Mesodermal cell (in vitro differentiated cells): ENCODE data around the gene HSFX1.

Experiments
- H3K27ac ChIP-seq: 2 replicates; pipeline ENCODE4 v1.7.0; 2013; ENCODE audit warnings: mild to moderate bottlenecking, low read depth, low read length, moderate library complexity; ENCODE audit not compliant: severe bottlenecking
- H3K36me3 ChIP-seq: 2 replicates; pipeline ENCODE4 v1.7.1; 2013; ENCODE audit warnings: mild to moderate bottlenecking, low read length, moderate library complexity; ENCODE audit not compliant: control insufficient read depth, insufficient read depth
- H3K4me1 ChIP-seq: one replicate; pipeline ENCODE4 v1.7.1; 2013; ENCODE audit warnings: mild to moderate bottlenecking, low read length; ENCODE audit not compliant: insufficient read depth, control insufficient read depth, poor library complexity, severe bottlenecking
- H3K4me3 ChIP-seq: 2 replicates; pipeline ENCODE4 v1.7.0; 2013; ENCODE audit warnings: low read length, control low read depth, mild to moderate bottlenecking; ENCODE audit not compliant: insufficient read depth, poor library complexity, severe bottlenecking; ENCODE audit errors: extremely low read depth
- H3K9me3 ChIP-seq: 2 replicates; pipeline ENCODE4 v1.7.1; 2013; ENCODE audit warnings: mild to moderate bottlenecking, low read length, moderate library complexity; ENCODE audit not compliant: control insufficient read depth
- WGBS, 2 experiments: methylation state at CpG; one replicate each; pipeline ENCODE4 v1.1.5; 2013; ENCODE audit warnings: missing lambda C conversion rate in 2 of 2; ENCODE audit not compliant: insufficient coverage in 2 of 2; 5-methylcytosine and 5-hydroxymethylcytosine counted together

The HSFX1 gene

DNA sequence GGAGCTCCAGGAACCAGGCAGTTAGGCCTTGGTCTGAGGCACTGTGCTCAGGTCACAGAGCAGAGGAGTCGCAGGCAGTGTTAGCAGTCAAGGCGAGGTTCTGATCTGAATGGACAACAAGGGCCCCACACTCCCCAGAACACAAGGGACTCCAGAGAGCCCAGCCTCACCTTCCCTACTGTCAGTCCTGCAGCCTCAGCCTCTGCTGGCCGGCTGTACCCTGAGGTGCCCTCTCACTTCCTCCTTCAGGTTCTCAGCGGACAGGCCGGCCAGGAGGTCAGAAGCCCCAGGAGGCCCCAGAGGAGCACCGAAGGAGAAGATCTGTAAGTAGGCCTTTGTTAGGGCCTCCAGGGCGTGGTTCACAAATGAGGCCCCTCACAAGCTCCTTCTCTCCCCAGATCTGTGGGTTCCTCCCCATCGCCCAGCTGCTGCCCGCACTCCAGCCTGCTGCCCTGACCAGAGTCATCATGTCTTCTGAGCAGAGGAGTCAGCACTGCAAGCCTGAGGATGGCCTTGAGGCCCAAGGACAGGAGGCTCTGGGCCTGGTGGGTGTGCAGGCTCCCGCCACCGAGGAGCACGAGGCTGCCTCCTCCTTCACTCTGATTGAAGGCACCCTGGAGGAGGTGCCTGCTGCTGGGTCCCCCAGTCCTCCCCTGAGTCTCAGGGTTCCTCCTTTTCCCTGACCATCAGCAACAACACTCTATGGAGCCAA lies 34.0 kb downstream of the HSFX1 start:
- WGBS, 2 experiments = 92 to 95% methylated on average over 3 to 5 of the region's 12 CpGs
- no peaks in the 10 kb centered on the region for H3K4me1 ChIP-seq
- H3K27ac ChIP-seq = no peak overlapping the region
- no peaks in the 10 kb centered on the region for H3K36me3 ChIP-seq
- no peaks in the 10 kb centered on the region for H3K9me3 ChIP-seq
- no peak overlapping the region for H3K4me3 ChIP-seq

DNA sequence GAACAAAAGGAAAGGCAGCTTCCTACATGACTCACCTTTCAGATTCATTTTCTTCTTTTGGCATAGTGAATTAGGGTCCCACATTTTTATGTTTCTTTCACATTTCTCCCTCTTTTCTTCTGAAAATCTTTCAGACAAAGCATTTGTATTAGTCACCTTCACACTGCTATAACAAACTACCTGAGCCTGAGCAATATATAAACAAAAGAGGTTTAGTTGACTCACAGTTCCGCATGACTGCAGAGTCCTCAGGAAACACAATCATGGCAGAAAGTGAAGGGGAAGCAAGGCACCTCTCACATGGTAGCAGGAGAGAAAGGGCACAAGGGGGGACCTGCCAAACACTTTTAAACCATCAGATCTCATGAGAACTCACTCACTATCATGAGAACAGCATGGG lies 44.8 kb downstream of the HSFX1 start:
- H3K36me3 ChIP-seq = no peaks in the 10 kb centered on the region
- WGBS, 2 experiments = 80 to 100% methylated on average over 1 of the region's 1 CpG
- H3K4me3 ChIP-seq = no peak overlapping the region
- no peaks in the 10 kb centered on the region for H3K9me3 ChIP-seq
- H3K27ac ChIP-seq = no peak overlapping the region
- H3K4me1 ChIP-seq = no peaks in the 10 kb centered on the region

DNA sequence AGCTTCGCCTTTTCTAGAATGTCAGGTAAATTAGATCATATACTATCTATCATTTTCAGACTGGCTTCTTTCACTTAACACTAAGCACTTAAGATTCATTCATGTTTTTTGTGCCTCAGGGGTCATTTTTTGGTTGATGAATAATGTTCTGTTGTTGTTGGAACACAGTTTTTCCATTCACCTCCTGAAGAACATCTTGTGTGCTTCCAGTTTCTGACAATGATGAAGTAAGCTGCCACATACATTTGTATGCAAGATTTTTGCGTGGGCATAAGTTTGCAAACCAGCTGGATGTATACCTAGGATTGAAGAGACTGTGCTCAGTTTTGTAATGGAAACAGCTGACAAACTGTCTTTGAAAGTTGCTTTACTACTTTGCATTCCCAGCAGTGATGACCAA lies 45.5 kb downstream of the HSFX1 start:
- Histone ChIP-seq H3K36me3 (no peaks in the 10 kb centered on the region), H3K4me1 (no peaks in the 10 kb centered on the region), H3K4me3 (no peak overlapping the region), H3K9me3 (no peaks in the 10 kb centered on the region), H3K27ac (no peak overlapping the region)
- no CpG with 5 or more reads among the region's 2 CpGs for WGBS, 2 experiments

DNA sequence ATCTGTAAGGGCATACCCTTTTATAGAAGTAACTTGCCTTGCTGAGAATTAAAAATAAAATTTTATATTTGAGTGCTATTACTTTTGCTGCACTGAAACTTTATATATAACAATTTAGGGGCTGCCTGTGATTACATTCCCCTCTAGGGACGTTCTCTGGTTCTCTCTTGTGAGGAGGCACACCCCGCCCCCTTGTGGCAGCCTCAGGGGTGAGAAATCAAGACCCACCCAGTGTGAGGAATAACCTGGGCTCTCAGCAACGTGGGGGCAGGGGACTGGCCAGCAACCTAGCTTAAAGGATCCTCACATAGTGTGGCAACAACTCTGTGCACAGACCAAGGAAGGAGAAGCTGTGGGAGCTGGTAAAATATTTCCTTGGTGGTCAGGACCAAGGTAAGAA lies 51.6 kb downstream of the HSFX1 start:
- H3K27ac ChIP-seq = no peak overlapping the region
- WGBS, 2 experiments = 20 to 36% methylated on average over 1 to 3 of the region's 3 CpGs
- H3K4me1 ChIP-seq = no peaks in the 10 kb centered on the region
- H3K4me3 ChIP-seq = no peak overlapping the region
- H3K9me3 ChIP-seq = no peaks in the 10 kb centered on the region
- no peaks in the 10 kb centered on the region for H3K36me3 ChIP-seq
